Keratinocyte (primary cell): ENCODE data around the gene UBA3. TPM values are rescaled to one million over a fixed set of nuclear protein-coding genes. Genes with fewer than 3 reads are reported as not detected.

Experiments used
- DNase-seq: peaks from one replicate; pipeline ENCODE4 v3.0.0-alpha.2; 2011; ENCODE audit warnings: low read depth, missing footprints, low spot score
- FAIRE-seq: peaks from 2 replicates; lab custom pipeline; 2011; peaks lifted over from hg19 to GRCh38; lab: Jason Lieb, UNC
- H2AFZ ChIP-seq: 2 replicates; pipeline ENCODE4 v1.6.0; 2012; ENCODE audit warnings: low read length, control low read depth, inconsistent platforms; ENCODE audit not compliant: control insufficient read depth
- H3K27ac ChIP-seq: 2 replicates; pipeline ENCODE4 v1.5.1; 2011; ENCODE audit warnings: low read length; ENCODE audit not compliant: control insufficient read depth, insufficient read depth
- H3K27me3 ChIP-seq: 3 replicates; pipeline ENCODE4 v1.6.0; 2011; ENCODE audit warnings: low read length; ENCODE audit not compliant: control insufficient read depth, insufficient read depth; ENCODE audit errors: extremely low read depth
- H3K36me3 ChIP-seq, 2 experiments: 2 replicates in 1 of 2; 3 replicates in 1 of 2; pipeline ENCODE4 v1.5.1; 2011; ENCODE audit warnings: low read length in 2 of 2, mild to moderate bottlenecking in 1 of 2; ENCODE audit not compliant: control insufficient read depth in 2 of 2, insufficient read depth in 2 of 2; ENCODE audit errors: extremely low read depth in 1 of 2
- H3K4me1 ChIP-seq: 3 replicates; pipeline ENCODE4 v1.5.1; 2011; ENCODE audit warnings: low read length; ENCODE audit not compliant: control insufficient read depth, insufficient read depth; ENCODE audit errors: extremely low read depth
- H3K4me2 ChIP-seq: 3 replicates; pipeline ENCODE4 v1.6.0; 2011; ENCODE audit warnings: low read depth, low read length; ENCODE audit not compliant: control insufficient read depth, insufficient read depth; ENCODE audit errors: extremely low read depth
- H3K4me3 ChIP-seq, 3 experiments: fragments of 200-600 bp in 1 of 3; sonication (generic) in 1 of 3; 2 replicates in 2 of 3; 3 replicates in 1 of 3; pipeline ENCODE4 v1.5.1; 2011 to 2016; ENCODE audit warnings: low read length in 3 of 3, mild to moderate bottlenecking in 3 of 3, control low read depth in 2 of 3, inconsistent platforms in 1 of 3, low read depth in 1 of 3, mixed read lengths in 1 of 3, mixed run types in 1 of 3, moderate library complexity in 1 of 3; ENCODE audit not compliant: control insufficient read depth in 2 of 3, insufficient read depth in 2 of 3; ENCODE audit errors: extremely low read depth in 1 of 3
- H3K79me2 ChIP-seq: 2 replicates; pipeline ENCODE4 v1.6.0; 2012; ENCODE audit warnings: low read length; ENCODE audit not compliant: control insufficient read depth, insufficient read depth
- H3K9ac ChIP-seq: 3 replicates; pipeline ENCODE4 v1.6.0; 2011; ENCODE audit warnings: low read length; ENCODE audit not compliant: control insufficient read depth, insufficient read depth; ENCODE audit errors: extremely low read depth
- H3K9me1 ChIP-seq: 3 replicates; pipeline ENCODE4 v1.6.0; 2011; ENCODE audit warnings: low read length; ENCODE audit not compliant: control insufficient read depth, insufficient read depth; ENCODE audit errors: extremely low read depth
- H3K9me3 ChIP-seq: 2 replicates; pipeline ENCODE4 v1.5.1; 2012; ENCODE audit warnings: low read depth, low read length; ENCODE audit not compliant: control insufficient read depth
- H4K20me1 ChIP-seq: 3 replicates; pipeline ENCODE4 v1.6.0; 2011; ENCODE audit warnings: low read length; ENCODE audit not compliant: control insufficient read depth, insufficient read depth; ENCODE audit errors: extremely low read depth
- CTCF ChIP-seq, 3 experiments: IDR thresholded peaks in 1 of 3; conservative IDR thresholded peaks in 1 of 3; optimal IDR thresholded peaks in 1 of 3; 2 replicates in 2 of 3; 3 replicates in 1 of 3; pipeline versions ENCODE3 to v1.5.1; 2011; ENCODE audit warnings: low read length in 3 of 3, mild to moderate bottlenecking in 3 of 3, moderate library complexity in 2 of 3, control low read depth in 1 of 3, inconsistent platforms in 1 of 3; ENCODE audit not compliant: insufficient read depth in 2 of 3; ENCODE audit errors: extremely low read depth in 1 of 3
- EZH2 ChIP-seq: IDR thresholded peaks from one replicate; pipeline ENCODE4 v1.6.1; 2012; ENCODE audit warnings: inconsistent platforms, mild to moderate bottlenecking, low read length, moderate library complexity
- dilution Hi-C: fragments of 300-500 bp; cut with MboI; formaldehyde crosslinking; loops from one replicate; pipeline ENCODE4 v1.7.0; 2020; ENCODE audit warnings: low sequenced_read_pairs; ENCODE audit not compliant: extremely low pct_ligation_motif_present
- polyA plus RNA-seq, 5 experiments: library from polyadenylated mRNA; depleted of rRNA in 3 of 5; stranded (reverse) in 3 of 5; stranded (forward) in 1 of 5; unstranded in 1 of 5; fragments of >200 nt; gene quantifications; 1 replicate in 1 of 5; 2 replicates in 3 of 5; 3 replicates in 1 of 5; pipeline versions ENCODE4 v1.2.1 to v1.2.3, GENCODE V29; 2011 to 2012; ENCODE audit warnings: missing spikeins in 2 of 5, low read depth in 1 of 5, low replicate concordance in 1 of 5

UBA3 gene
- polyA plus RNA-seq, 1 donor (not counting 4 experiments of a cell fraction or from before 2014, with no cell fraction given), result 125 TPM

GRCh38 chr3:69059688-69060087, 20.5 kb downstream of the UBA3 start:
- FAIRE-seq, result no peak
- Histone ChIP-seq H3K27me3 (no peaks in the 10 kb centered on the region), H3K9ac (no peak overlapping the region), H3K79me2 (no peaks in the 10 kb centered on the region), H3K4me2 (no peak overlapping the region), H3K36me3 (peaks cover 17 to 25% of the 10 kb centered on the region in 2 experiments), H3K27ac (no peak overlapping the region), H2AFZ (no peak overlapping the region), H3K9me1 (no peaks in the 10 kb centered on the region), H3K9me3 (no peaks in the 10 kb centered on the region), H4K20me1 (no peaks in the 10 kb centered on the region), H3K4me1 (no peaks in the 10 kb centered on the region), H3K4me3 (no peak overlapping the region)
- DNase-seq, result no peak
- dilution Hi-C loops, result no loop called here
- no peak for TF ChIP-seq CTCF (optimal IDR thresholded peaks at IDR 0.05 in 1 of 3, IDR thresholded peaks at IDR 0.05 in 1 of 3, conservative IDR thresholded peaks at IDR 0.05 in 1 of 3; ENCODE audit: extremely low read depth in 1 of 3, insufficient read depth in 2 of 3, low read length in 3 of 3)
- no peak for TF ChIP-seq EZH2

GRCh38 chr3:69058947-69059224, 21.3 kb downstream of the UBA3 start:
- H3K9ac ChIP-seq, result no peak overlapping the region
- H3K27ac ChIP-seq, result no peak overlapping the region
- H3K27me3 ChIP-seq, result no peaks in the 10 kb centered on the region
- no peaks in the 10 kb centered on the region for H3K9me1 ChIP-seq
- H4K20me1 ChIP-seq, result no peaks in the 10 kb centered on the region
- dilution Hi-C loops, result no loop called here
- no peaks in the 10 kb centered on the region for H3K79me2 ChIP-seq
- no peak overlapping the region for H2AFZ ChIP-seq
- peaks cover 17 to 25% of the 10 kb centered on the region in 2 experiments for H3K36me3 ChIP-seq
- no peak overlapping the region for H3K4me2 ChIP-seq
- no peaks in the 10 kb centered on the region for H3K9me3 ChIP-seq
- no peak for TF ChIP-seq CTCF (optimal IDR thresholded peaks at IDR 0.05 in 1 of 3, IDR thresholded peaks at IDR 0.05 in 1 of 3, conservative IDR thresholded peaks at IDR 0.05 in 1 of 3; ENCODE audit: extremely low read depth in 1 of 3, insufficient read depth in 2 of 3, low read length in 3 of 3)
- no peak for TF ChIP-seq EZH2
- no peak for FAIRE-seq
- H3K4me3 ChIP-seq, result no peak overlapping the region
- no peaks in the 10 kb centered on the region for H3K4me1 ChIP-seq
- DNase-seq, result no peak
